ENCODE measurements around the gene DMBT1.

DNA sequence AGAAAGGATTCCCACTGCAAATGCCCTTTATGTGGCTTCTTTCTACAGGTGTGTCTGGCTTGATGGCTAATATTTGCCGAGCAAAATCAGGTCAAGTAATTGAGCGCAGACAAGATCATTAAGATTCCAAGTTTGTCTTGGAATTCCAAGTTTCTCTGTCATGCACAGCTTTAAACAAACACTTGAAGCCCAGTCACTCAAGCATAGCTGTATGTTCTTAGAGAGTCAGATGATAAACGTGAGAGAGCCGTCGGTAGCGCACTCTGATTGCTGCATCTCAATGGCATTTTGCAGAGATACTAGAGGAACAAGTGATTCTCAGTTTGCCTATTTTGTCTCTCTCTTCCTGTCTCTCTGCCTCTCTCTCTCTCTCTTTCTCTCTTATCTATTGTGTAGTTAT, 658 bp downstream of the DMBT1 start:
- no peak for TF ChIP-seq POLR2A (IDR thresholded peaks at IDR 0.05; ENCODE audit: low read depth, low read length)
- TF ChIP-seq, protein P1, sequence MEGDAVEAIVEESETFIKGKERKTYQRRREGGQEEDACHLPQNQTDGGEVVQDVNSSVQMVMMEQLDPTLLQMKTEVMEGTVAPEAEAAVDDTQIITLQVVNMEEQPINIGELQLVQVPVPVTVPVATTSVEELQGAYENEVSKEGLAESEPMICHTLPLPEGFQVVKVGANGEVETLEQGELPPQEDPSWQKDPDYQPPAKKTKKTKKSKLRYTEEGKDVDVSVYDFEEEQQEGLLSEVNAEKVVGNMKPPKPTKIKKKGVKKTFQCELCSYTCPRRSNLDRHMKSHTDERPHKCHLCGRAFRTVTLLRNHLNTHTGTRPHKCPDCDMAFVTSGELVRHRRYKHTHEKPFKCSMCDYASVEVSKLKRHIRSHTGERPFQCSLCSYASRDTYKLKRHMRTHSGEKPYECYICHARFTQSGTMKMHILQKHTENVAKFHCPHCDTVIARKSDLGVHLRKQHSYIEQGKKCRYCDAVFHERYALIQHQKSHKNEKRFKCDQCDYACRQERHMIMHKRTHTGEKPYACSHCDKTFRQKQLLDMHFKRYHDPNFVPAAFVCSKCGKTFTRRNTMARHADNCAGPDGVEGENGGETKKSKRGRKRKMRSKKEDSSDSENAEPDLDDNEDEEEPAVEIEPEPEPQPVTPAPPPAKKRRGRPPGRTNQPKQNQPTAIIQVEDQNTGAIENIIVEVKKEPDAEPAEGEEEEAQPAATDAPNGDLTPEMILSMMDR (conservative IDR thresholded peaks at IDR 0.05; ENCODE audit: low read depth, low read length): no peak
- TF ChIP-seq, protein P2, sequence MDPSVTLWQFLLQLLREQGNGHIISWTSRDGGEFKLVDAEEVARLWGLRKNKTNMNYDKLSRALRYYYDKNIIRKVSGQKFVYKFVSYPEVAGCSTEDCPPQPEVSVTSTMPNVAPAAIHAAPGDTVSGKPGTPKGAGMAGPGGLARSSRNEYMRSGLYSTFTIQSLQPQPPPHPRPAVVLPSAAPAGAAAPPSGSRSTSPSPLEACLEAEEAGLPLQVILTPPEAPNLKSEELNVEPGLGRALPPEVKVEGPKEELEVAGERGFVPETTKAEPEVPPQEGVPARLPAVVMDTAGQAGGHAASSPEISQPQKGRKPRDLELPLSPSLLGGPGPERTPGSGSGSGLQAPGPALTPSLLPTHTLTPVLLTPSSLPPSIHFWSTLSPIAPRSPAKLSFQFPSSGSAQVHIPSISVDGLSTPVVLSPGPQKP (IDR thresholded peaks at IDR 0.05; ENCODE audit: borderline replicate concordance, low read depth, low read length): no peak
- TF ChIP-seq BHLHE40 (IDR thresholded peaks at IDR 0.05; ENCODE audit: low read depth, low read length): no peak
- TF ChIP-seq RCOR1 (IDR thresholded peaks at IDR 0.05; ENCODE audit: insufficient replicate concordance, low read length): no peak
- TF ChIP-seq, protein P3, sequence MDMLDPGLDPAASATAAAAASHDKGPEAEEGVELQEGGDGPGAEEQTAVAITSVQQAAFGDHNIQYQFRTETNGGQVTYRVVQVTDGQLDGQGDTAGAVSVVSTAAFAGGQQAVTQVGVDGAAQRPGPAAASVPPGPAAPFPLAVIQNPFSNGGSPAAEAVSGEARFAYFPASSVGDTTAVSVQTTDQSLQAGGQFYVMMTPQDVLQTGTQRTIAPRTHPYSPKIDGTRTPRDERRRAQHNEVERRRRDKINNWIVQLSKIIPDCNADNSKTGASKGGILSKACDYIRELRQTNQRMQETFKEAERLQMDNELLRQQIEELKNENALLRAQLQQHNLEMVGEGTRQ (IDR thresholded peaks at IDR 0.05; ENCODE audit: low read depth, low read length): no peak
- no peak for TF ChIP-seq MXI1 (IDR thresholded peaks at IDR 0.05; ENCODE audit: borderline replicate concordance, low read depth, low read length)
- TF ChIP-seq CEBPB (IDR thresholded peaks at IDR 0.05; ENCODE audit: low read depth, low read length): no peak
- TF ChIP-seq SMC3 (IDR thresholded peaks at IDR 0.05; ENCODE audit: low read depth, low read length): no peak
- no peak for TF ChIP-seq RAD21 (IDR thresholded peaks at IDR 0.05; ENCODE audit: low read length)
- no peak for TF ChIP-seq FOS (IDR thresholded peaks at IDR 0.05; ENCODE audit: low read depth, low read length)
- no peak for TF ChIP-seq MAFK (IDR thresholded peaks at IDR 0.05; ENCODE audit: low read depth, low read length)
- TF ChIP-seq RFX5 (IDR thresholded peaks at IDR 0.05; ENCODE audit: low read depth, low read length): no peak
- no peak for TF ChIP-seq MAZ (IDR thresholded peaks at IDR 0.05; ENCODE audit: borderline replicate concordance, low read depth, low read length)

Measured in IMR-90 (cell line).